Naive thymus-derived CD4-positive, alpha-beta T cell (primary cell): ENCODE results near the gene DBH. TPM values are rescaled to one million over a fixed set of nuclear protein-coding genes. Genes with fewer than 3 reads are reported as not detected.
A peak's percentile ranks its signal among the peaks of the same experiment; 100 is the strongest.

Source experiments
- ATAC-seq: fragments of 150-1000 bp; cut with Tn5 transposase; 2 replicates; pipeline ENCODE4 v1.10.0; 2021; ENCODE audit warnings: mild to moderate bottlenecking, moderate library complexity
- CTCF ChIA-PET: fragments of 350-600 bp; sonication (Branson Sonifier 250); formaldehyde crosslinking; loops from one replicate; lab custom pipeline; 2021; ENCODE audit warnings: antibody characterized with exemption; lab: Charles Lee
- POLR2A ChIA-PET: fragments of 350-600 bp; sonication (Branson Sonifier 250); formaldehyde crosslinking; loops from one replicate; lab custom pipeline; 2021; ENCODE audit warnings: antibody characterized with exemption, inconsistent platforms; lab: Charles Lee
- DNase-seq, 9 donors: peaks; one replicate each; pipeline versions ENCODE4 v3.0.0 to v3.0.0-alpha.2; 2020 to 2022; ENCODE audit warnings: mixed read lengths in 1 of 9
- H3K27ac ChIP-seq: one replicate; pipeline ENCODE4 v1.7.0; 2013; ENCODE audit warnings: mild to moderate bottlenecking, low read depth, low read length, moderate library complexity
- H3K27me3 ChIP-seq, 2 donors: one replicate each; pipeline ENCODE4 v1.7.0; 2013; ENCODE audit warnings: low read length in 2 of 2, mild to moderate bottlenecking in 2 of 2, moderate library complexity in 2 of 2; ENCODE audit not compliant: control insufficient read depth in 2 of 2, insufficient read depth in 2 of 2
- H3K36me3 ChIP-seq, 3 experiments: 1 replicate in 2 of 3; 2 replicates in 1 of 3; pipeline ENCODE4 v1.7.0; 2013; ENCODE audit warnings: low read length in 3 of 3, mild to moderate bottlenecking in 3 of 3, moderate library complexity in 1 of 3; ENCODE audit not compliant: insufficient read depth in 3 of 3, control insufficient read depth in 2 of 3
- H3K4me1 ChIP-seq, 2 donors: one replicate each; pipeline ENCODE4 v1.7.0; 2013; ENCODE audit warnings: low read length in 2 of 2, mild to moderate bottlenecking in 2 of 2, moderate library complexity in 1 of 2; ENCODE audit not compliant: control insufficient read depth in 2 of 2, insufficient read depth in 2 of 2
- H3K4me3 ChIP-seq: 2 replicates; pipeline ENCODE4 v1.7.0; 2013; ENCODE audit warnings: mild to moderate bottlenecking, low read length
- H3K9me3 ChIP-seq, 3 experiments: 1 replicate in 2 of 3; 2 replicates in 1 of 3; pipeline ENCODE4 v1.7.0; 2013; ENCODE audit warnings: low read length in 3 of 3; ENCODE audit not compliant: control insufficient read depth in 2 of 3
- H3K27ac Mint-ChIP-seq, 9 donors: one replicate each; pipeline ENCODE4 v1.8.0; 2020 to 2022; ENCODE audit warnings: mixed read lengths in 9 of 9, mild to moderate bottlenecking in 8 of 9, moderate library complexity in 5 of 9, inconsistent platforms in 2 of 9
- H3K27me3 Mint-ChIP-seq, 5 donors: one replicate each; pipeline ENCODE4 v1.8.0; 2021 to 2022; ENCODE audit warnings: mixed read lengths in 5 of 5, mild to moderate bottlenecking in 1 of 5
- H3K36me3 Mint-ChIP-seq, 5 donors: one replicate each; pipeline ENCODE4 v1.8.0; 2020 to 2022; ENCODE audit warnings: mixed read lengths in 5 of 5, mild to moderate bottlenecking in 3 of 5, inconsistent platforms in 1 of 5
- H3K4me1 Mint-ChIP-seq, 7 donors: one replicate each; pipeline ENCODE4 v1.8.0; 2020 to 2022; ENCODE audit warnings: mixed read lengths in 7 of 7, mild to moderate bottlenecking in 3 of 7, inconsistent platforms in 1 of 7
- H3K4me3 Mint-ChIP-seq, 10 donors: one replicate each; pipeline ENCODE4 v1.8.0; 2020 to 2022; ENCODE audit warnings: mild to moderate bottlenecking in 10 of 10, mixed read lengths in 10 of 10, moderate library complexity in 6 of 10, inconsistent platforms in 2 of 10
- H3K9me3 Mint-ChIP-seq, 11 donors: one replicate each; pipeline ENCODE4 v1.8.0; 2020 to 2022; ENCODE audit warnings: mixed read lengths in 11 of 11, mild to moderate bottlenecking in 4 of 11, inconsistent platforms in 1 of 11, moderate library complexity in 1 of 11
- intact Hi-C, 2 donors: fragments of 100-400 bp; cut with micrococcal nuclease; formaldehyde crosslinking; loops; one replicate each; pipeline ENCODE4 v1.15.1; 2023
- polyA plus RNA-seq, 2 donors: library from polyadenylated mRNA; unstranded; fragments of 300-500 nt; fragmentation: Illumina TruSeq; gene quantifications; one replicate each; pipeline ENCODE4 v1.2.3, GENCODE V29; 2021
- total RNA-seq, 6 experiments: library from RNA in 5 of 6; stranded (reverse) in 5 of 6; gene quantifications; 1 replicate in 5 of 6; 2 replicates in 1 of 6; pipeline ENCODE4 v1.2.3 and lab custom pipeline; 2021 to 2026

Gene DBH
- total and polyA plus RNA-seq, 7 experiments from 2014 or later, result 0.08 to 1.2 (median 0.17) TPM; not detected in 1

DNA sequence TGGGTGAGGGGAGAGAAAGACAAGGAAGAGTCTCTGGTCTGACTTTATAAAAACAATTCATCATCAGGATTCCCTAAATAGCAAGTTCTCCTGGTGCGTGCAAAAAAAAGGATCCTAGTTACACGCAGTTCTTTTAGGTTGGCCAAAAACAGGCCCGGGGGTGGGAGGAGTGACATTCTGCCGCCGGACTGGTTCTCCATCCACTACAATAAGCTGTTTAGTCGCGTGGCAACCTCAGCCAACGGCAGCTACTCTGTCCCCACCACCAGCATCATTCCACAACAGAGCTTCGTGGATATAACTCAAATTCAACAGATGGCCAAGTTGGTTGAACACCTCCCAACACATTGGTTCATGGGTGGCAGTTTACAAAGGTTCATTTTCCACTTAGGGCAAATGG is 24.1 kb upstream of the DBH start:
- CTCF ChIA-PET, result no interaction called here
- Mint-ChIP-seq H3K4me1 (peaks cover 0 to 5% (median 0%) of the 10 kb centered on the region in 7 donors), H3K27ac (no peak overlapping the region), H3K9me3 (peaks cover 0 to 4% (median 0%) of the 10 kb centered on the region in 11 donors), H3K27me3 (peaks cover 27 to 36% (median 34%) of the 10 kb centered on the region in 5 donors), H3K4me3 (no peak overlapping the region), H3K36me3 (no peaks in the 10 kb centered on the region)
- DNase-seq (no peak), ATAC-seq (no peak)
- intact Hi-C loops, result no loop called here
- POLR2A ChIA-PET, result no interaction called here
- Histone ChIP-seq H3K4me3 (no peak overlapping the region), H3K4me1 (no peaks in the 10 kb centered on the region), H3K27me3 (peaks cover 0 to 12% of the 10 kb centered on the region in 2 donors), H3K9me3 (peaks cover 0 to 4% (median 0%) of the 10 kb centered on the region in 3 experiments), H3K36me3 (no peaks in the 10 kb centered on the region), H3K27ac (no peak overlapping the region)

DNA sequence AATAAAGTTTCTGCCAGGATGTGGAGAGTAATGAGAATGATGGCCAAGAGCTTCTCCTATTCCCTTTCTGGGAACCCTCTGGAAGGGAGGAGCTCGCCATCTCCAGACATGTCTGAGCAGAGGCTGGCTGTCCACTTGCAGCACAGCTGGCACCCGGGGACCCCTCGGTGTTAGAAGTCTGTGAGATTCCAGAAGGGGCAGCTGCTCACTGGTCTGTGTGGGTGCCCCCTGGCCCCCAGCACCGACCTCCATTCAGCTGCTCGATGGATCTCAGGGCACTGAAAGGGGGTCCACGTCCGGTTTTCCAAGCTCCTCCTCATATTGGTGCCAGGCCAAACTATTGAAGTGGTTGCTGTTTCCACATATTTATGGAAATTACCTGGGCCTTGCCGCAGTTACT is 23.3 kb upstream of the DBH start:
- Mint-ChIP-seq H3K36me3 (no peaks in the 10 kb centered on the region), H3K27me3 (peaks cover 24 to 35% (median 30%) of the 10 kb centered on the region in 5 donors), H3K4me3 (no peak overlapping the region), H3K27ac (no peak overlapping the region), H3K9me3 (peaks cover 0 to 4% (median 0%) of the 10 kb centered on the region in 11 donors), H3K4me1 (peaks cover 0 to 5% (median 0%) of the 10 kb centered on the region in 7 donors)
- Histone ChIP-seq H3K9me3 (peaks cover 0 to 4% (median 0%) of the 10 kb centered on the region in 3 experiments), H3K4me1 (no peaks in the 10 kb centered on the region), H3K27ac (no peak overlapping the region), H3K36me3 (no peaks in the 10 kb centered on the region), H3K27me3 (peaks cover 0 to 12% of the 10 kb centered on the region in 2 donors), H3K4me3 (no peak overlapping the region)
- ChIA-PET CTCF (no interaction called here), POLR2A (no interaction called here)
- DNase-seq, result no peak
- no peak for ATAC-seq
- intact Hi-C loops, result no loop called here

DNA sequence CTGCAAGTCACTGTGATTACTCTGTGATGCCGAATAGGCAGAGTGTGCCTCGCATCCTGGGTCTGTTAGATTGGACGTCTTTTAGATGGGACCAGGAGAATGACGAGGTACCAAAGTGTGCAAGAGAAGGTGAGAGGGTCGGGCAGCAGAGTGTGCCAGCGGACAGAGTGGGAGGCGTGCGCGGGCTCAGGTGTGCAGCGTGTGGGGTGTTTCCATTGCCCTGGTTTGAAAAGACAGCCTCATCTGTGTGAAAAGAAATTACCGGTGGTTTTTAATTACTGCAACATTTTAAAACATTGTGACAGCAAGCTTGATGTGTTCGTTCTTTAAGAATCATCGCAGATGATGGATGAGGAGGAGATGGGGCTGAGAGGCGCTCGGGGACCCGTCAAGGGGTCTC is 22.7 kb upstream of the DBH start:
- Mint-ChIP-seq H3K4me3 (no peak overlapping the region), H3K27me3 (peaks cover 19 to 36% (median 25%) of the 10 kb centered on the region in 5 donors), H3K9me3 (peaks cover 0 to 4% (median 0%) of the 10 kb centered on the region in 11 donors), H3K27ac (no peak overlapping the region), H3K4me1 (peaks cover 0 to 7% (median 4%) of the 10 kb centered on the region in 7 donors), H3K36me3 (no peaks in the 10 kb centered on the region)
- ATAC-seq, result no peak
- H3K27me3 ChIP-seq, result peaks cover 0 to 8% of the 10 kb centered on the region in 2 donors
- no peak overlapping the region for H3K27ac ChIP-seq
- intact Hi-C loops, result no loop called here
- ChIA-PET CTCF (no interaction called here), POLR2A (no interaction called here)
- no peaks in the 10 kb centered on the region for H3K4me1 ChIP-seq
- no peak for DNase-seq
- no peaks in the 10 kb centered on the region for H3K36me3 ChIP-seq
- H3K4me3 ChIP-seq, result no peak overlapping the region
- peaks cover 0 to 4% (median 0%) of the 10 kb centered on the region in 3 experiments for H3K9me3 ChIP-seq

DNA sequence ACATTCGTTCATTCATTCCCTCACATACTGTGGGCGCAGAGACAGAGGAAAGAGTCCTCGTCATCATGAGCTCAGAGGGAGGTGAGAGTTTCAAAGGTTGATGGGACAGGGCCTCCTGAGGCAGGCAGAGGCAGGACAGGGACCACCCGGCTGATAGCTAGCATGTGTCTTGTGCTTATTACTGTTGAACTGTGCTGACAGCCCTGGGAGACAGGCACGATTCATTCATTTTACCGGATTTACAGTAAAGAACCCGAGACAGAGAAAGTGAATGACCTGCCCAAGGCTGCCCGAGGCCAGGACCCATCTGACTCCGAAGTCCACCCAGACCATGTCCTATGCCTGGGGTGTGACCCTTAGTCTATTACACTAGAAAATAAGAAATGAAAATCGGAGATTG is 22.1 kb upstream of the DBH start:
- Histone ChIP-seq H3K27ac (no peak overlapping the region), H3K4me1 (peaks cover 2 to 4% of the 10 kb centered on the region in 2 donors), H3K27me3 (peaks cover 0 to 4% of the 10 kb centered on the region in 2 donors), H3K4me3 (no peak overlapping the region), H3K36me3 (no peaks in the 10 kb centered on the region), H3K9me3 (peaks cover 0 to 4% (median 0%) of the 10 kb centered on the region in 3 experiments)
- Mint-ChIP-seq H3K36me3 (no peaks in the 10 kb centered on the region), H3K4me3 (no peak overlapping the region), H3K27me3 (peaks cover 18 to 40% (median 24%) of the 10 kb centered on the region in 5 donors), H3K9me3 (peaks cover 0 to 4% (median 0%) of the 10 kb centered on the region in 11 donors), H3K27ac (no peak overlapping the region), H3K4me1 (peaks cover 2 to 14% (median 10%) of the 10 kb centered on the region in 7 donors)
- ChIA-PET CTCF (no interaction called here), POLR2A (no interaction called here)
- DNase-seq, result no peak
- intact Hi-C loops, result no loop called here
- ATAC-seq, result no peak

DNA sequence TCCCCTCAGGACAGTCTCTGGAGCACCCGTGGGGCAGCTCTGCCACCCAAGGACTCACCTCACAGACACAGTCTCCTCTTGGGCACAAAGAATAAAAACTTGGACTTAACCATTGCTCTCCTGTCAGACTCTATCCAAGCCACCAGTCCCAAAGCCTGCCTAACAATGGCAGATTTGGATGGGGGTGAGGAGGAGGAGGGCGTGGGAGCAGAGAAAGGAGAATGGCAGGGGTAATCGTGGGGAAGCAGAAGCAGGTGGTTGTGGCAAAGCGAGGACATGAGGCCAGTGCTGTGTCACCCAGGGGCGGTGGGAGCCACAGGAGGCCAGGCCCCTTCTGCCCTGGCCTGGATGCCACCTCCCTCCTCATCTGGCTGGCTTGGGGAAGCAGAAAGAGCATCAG is 21.5 kb upstream of the DBH start:
- CTCF ChIA-PET, result no interaction called here
- DNase-seq (no peak), ATAC-seq (no peak)
- H3K27me3 Mint-ChIP-seq, result peaks cover 16 to 36% (median 20%) of the 10 kb centered on the region in 5 donors
- intact Hi-C loops, result no loop called here
- H3K9me3 Mint-ChIP-seq, result peaks cover 0 to 4% (median 0%) of the 10 kb centered on the region in 11 donors
- peaks cover 4 to 18% (median 13%) of the 10 kb centered on the region in 7 donors for H3K4me1 Mint-ChIP-seq
- Histone ChIP-seq H3K27me3 (peaks cover 0 to 3% of the 10 kb centered on the region in 2 donors), H3K27ac (no peak overlapping the region), H3K9me3 (peaks cover 0 to 3% (median 0%) of the 10 kb centered on the region in 3 experiments), H3K4me1 (peaks cover 9 to 10% of the 10 kb centered on the region in 2 donors), H3K4me3 (no peak overlapping the region), H3K36me3 (no peaks in the 10 kb centered on the region)
- H3K36me3 Mint-ChIP-seq, result no peaks in the 10 kb centered on the region
- no peak overlapping the region for H3K27ac Mint-ChIP-seq
- POLR2A ChIA-PET, result no interaction called here
- no peak overlapping the region for H3K4me3 Mint-ChIP-seq

DNA sequence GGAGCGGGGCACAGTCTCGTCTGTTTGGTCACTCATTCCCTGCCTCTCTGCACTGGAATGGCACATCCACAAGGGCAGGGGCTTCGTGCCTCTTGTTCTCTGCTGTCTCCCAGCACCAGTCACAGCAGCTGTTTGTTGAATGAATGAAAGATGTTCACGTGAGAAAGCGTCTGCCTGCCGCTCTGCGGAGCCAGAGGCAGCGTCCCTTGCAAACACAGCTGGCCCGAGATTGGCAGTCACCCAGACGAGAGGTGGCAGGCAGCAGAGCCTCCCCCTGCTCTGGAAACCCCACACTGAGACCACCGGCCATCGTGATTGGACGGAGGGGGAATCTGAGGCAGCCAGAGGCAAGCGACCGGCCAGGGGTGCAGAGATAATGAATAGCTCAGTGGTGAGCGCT is 21.0 kb upstream of the DBH start:
- peaks cover 11 to 32% (median 15%) of the 10 kb centered on the region in 5 donors for H3K27me3 Mint-ChIP-seq

DNA sequence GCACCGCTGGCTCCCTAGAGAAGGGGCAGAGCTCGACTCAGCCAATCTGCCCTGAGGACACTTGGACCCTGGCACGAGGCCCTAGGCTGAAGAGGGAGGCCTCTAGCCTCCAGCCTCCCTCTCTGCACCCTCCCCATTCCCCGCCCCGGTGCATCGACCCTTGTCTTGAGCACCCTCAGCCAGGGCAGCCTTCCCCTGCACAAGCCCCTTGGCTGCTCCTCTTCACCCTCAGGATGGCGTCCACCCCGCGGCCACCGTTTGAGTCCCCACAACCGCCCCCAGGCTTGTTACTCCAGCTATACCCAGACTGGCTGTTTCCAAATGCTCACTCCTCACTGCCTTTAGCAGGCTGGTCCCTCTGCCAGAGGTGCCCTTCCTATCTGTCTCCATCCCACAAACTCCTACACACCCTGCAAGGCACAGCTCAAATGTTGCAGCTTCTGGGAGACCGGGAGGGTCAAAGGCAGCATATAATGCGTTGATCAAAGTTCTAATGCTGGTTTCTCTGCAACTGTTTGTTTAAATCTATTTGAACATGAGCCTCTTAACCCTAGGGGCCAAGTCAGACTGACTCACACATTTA is 20.5 kb upstream of the DBH start:
- H3K4me3 Mint-ChIP-seq, result no peak overlapping the region
- POLR2A ChIA-PET, result no interaction called here
- CTCF ChIA-PET, result no interaction called here

More for the DNA sequence above, 21.0 kb upstream of the DBH start:
- Histone ChIP-seq H3K4me1 (peaks cover 14 to 15% of the 10 kb centered on the region in 2 donors), H3K36me3 (no peaks in the 10 kb centered on the region), H3K9me3 (no peaks in the 10 kb centered on the region), H3K27me3 (no peaks in the 10 kb centered on the region), H3K4me3 (no peak overlapping the region), H3K27ac (no peak overlapping the region)
- Mint-ChIP-seq H3K36me3 (no peaks in the 10 kb centered on the region), H3K27ac (no peak overlapping the region), H3K4me1 (peaks cover 9 to 23% (median 17%) of the 10 kb centered on the region in 7 donors), H3K4me3 (no peak overlapping the region), H3K9me3 (peaks cover 0 to 2% (median 0%) of the 10 kb centered on the region in 11 donors)
- POLR2A ChIA-PET, result no interaction called here
- DNase-seq (no peak), ATAC-seq (no peak)
- intact Hi-C loops, result no loop called here
- CTCF ChIA-PET, result no interaction called here

More for the DNA sequence above, 20.5 kb upstream of the DBH start:
- H3K9me3 Mint-ChIP-seq, result peaks cover 0 to 2% (median 0%) of the 10 kb centered on the region in 11 donors
- intact Hi-C loops, result no loop called here
- ATAC-seq (no peak), DNase-seq (no peak)
- H3K27me3 Mint-ChIP-seq, result peaks cover 6 to 27% (median 10%) of the 10 kb centered on the region in 5 donors
- Histone ChIP-seq H3K9me3 (no peaks in the 10 kb centered on the region), H3K27ac (no peak overlapping the region), H3K27me3 (no peaks in the 10 kb centered on the region), H3K36me3 (no peaks in the 10 kb centered on the region), H3K4me3 (no peak overlapping the region), H3K4me1 (peaks cover 17% of the 10 kb centered on the region in 2 donors)
- peak overlapping the region in 1 of 9 donors; percentile 83 for H3K27ac Mint-ChIP-seq
- H3K36me3 Mint-ChIP-seq, result no peaks in the 10 kb centered on the region
- peaks cover 11 to 26% (median 22%) of the 10 kb centered on the region in 7 donors for H3K4me1 Mint-ChIP-seq
